ENCODE data around the gene TACR1. TPM values are rescaled to one million over a fixed set of nuclear protein-coding genes. Genes with fewer than 3 reads are reported as not detected.
"Not testable (repeated sequence)": the region's sequence is repeated elsewhere in the genome, so short reads cannot be mapped to it uniquely, and the experiment has no call there.

The TACR1 gene, protein sequence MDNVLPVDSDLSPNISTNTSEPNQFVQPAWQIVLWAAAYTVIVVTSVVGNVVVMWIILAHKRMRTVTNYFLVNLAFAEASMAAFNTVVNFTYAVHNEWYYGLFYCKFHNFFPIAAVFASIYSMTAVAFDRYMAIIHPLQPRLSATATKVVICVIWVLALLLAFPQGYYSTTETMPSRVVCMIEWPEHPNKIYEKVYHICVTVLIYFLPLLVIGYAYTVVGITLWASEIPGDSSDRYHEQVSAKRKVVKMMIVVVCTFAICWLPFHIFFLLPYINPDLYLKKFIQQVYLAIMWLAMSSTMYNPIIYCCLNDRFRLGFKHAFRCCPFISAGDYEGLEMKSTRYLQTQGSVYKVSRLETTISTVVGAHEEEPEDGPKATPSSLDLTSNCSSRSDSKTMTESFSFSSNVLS
- total RNA-seq, result under 1 TPM; 0.58 to 0.94 TPM
- long read RNA-seq, partial matches to known transcripts, result 1 of 1 reads
- long read RNA-seq, other reads (novel, unspliced or antisense), result 0 of 1 reads

DNA sequence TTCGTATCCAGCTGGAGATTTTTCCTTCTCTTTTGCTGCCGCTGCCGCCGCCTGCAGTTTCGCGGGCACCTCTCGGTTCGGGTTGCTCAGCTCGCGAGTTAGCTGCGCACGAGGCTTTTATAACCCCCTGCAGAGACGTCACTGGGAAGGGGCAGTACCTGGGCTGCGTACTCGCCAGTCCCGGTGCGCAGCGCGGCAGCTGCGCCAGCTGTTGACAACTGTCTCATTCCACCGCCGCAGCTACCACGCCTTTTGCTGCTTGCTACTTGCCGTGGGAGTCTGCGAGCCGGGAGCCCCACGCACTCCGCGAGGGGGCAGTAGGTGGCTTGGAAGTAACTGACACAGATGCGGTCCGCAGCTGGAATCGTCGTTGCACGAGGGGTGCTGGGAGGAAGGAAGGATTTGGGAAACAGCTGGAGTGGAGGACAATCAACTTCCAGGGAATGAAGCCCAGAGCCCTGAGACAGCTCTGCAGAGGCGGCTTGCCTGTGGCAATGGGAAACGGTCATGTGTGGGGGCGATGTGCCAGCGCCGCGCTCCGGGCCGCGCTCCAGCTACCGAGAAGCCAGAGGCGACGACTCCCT is at the start of gene TACR1:
Gene TACR1, minus strand, starts transcription at position 93 of the 584 bp plus-strand sequence. CDS start 586 bp downstream, outside the sequence.
- peak; percentile 64 for DNase-seq
- intact Hi-C loops (cut with DNase I), result no loop called here
- peak; percentile 74 to 81 for ATAC-seq

DNA sequence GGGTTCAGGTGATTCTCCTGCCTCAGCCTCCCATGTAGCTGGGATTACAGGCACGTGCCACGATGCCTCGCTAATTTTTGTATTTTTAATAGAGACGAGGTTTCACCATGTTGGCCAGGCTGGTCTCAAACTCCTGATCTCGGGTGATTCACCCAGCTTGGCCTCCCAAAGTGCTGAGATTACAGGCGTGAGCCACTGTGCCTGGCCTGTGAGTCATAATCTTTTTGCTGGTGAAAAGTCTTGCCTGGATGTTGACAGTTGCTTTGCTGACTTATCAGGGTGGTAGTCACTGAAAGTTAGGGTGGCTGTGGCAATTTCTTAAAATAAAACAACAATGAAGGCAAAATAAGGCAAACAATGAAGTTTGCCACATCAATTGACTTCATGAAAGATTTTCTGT is 49.3 kb upstream of the TACR1 start:
- intact Hi-C loops (cut with DNase I); DNase-seq; ATAC-seq: not testable (repeated sequence)

DNA sequence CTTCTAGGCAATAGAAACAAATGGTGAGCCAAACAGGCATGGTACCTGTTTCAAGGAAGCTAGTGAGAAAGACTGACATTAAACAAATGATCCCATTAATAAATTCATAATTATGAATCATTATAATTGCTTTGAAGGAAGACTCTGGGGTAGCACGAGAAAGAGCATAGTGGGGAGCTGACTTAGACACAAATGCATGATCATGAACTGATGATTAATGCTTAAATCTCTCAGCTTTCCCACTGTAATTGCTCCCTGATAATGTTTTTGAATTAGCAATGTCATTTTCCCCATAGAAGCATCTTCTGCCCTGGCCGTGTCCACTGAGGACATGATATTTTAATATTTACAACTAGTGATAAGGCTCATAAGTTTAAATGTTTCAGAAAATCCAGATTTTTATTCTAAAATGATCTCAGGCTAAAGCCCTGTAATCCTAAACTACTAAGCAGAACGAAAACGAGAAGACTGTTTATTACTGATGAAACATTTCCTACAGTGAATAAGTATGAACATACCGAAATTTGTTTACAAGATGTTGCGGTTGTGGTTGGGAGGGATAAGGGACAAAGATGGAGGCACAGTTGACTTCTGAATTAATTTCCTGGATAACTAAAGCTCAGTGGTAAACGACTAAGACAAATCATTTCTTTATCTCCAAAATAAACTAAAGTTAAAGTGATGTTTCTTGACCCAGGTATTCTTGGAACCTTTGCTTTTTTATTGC is 47.3 kb upstream of the TACR1 start:
- intact Hi-C loops (cut with DNase I), result no loop called here
- DNase-seq, result no peak
- ATAC-seq, result no peak

DNA sequence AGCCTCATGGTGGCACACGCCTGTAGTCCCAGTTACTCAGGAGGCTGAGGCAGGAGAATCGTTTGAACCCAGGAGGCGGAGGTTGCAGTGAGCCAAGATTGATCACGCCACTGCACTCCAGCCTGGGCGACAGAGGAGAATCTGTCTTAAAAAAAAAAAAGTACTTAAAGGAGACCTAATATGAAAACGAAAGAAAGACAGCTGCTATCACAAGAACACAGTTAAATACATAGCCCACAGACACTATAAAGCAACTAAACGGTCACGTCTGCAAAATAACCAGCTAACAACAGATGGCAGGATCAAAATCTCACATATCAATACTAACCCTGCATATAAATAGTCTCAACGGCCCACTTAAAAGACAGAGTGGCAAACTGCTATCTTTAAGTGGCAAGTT is 43.9 kb upstream of the TACR1 start:
- DNase-seq (no peak), ATAC-seq (no peak)
- intact Hi-C loops (cut with DNase I), result no loop called here

DNA sequence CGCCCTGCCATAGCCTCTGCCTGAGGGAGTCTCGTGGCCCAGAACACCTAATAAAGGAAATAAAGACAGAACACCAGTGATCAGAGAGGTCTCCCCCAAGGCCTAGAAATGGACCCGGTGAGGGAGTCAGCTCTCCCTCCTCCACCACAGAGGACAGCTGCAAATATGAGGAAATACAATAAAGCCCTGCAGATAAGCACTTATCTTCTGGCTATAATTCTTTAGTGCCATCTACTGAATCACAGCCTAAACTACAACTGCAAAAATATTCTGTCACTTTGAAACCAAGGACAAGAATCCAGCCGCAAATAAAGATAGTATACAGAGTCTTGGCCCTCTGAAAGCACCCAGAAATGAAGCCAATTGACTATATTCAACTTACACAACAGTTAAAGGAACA is 42.4 kb upstream of the TACR1 start:
- intact Hi-C loops (cut with DNase I), result no loop called here
- no peak for DNase-seq

DNA sequence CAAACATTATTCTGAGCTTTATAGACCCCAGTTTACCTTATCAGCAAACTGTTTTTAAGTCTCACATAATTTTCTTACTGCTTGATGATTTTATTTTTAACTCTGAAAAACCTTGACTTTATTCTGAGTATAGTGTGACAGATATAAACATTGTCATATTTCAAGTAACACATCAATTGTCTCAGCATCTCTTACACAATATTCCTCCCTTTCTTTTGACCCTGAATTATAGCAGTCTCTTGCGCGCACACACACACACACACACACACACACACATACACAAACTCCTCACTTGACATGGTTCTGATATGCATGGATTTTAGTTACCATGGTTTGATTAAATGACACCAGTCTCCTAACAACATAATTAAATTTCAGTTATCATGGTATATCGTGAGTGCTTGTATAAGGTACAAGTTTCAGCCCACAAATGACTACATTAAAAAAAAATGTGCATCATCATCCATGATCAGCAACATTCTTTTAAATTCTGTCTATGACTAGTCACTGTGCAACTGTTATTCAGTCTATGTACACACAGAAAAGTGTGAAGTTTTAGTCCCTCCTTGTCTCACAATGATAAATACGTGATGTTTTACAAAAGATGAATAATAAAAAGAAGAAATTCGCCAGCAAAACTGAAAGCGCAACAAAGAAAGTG is 39.5 kb upstream of the TACR1 start:
- no peak for DNase-seq

More for the DNA sequence above, 42.4 kb upstream of the TACR1 start:
- no peak for ATAC-seq

DNA sequence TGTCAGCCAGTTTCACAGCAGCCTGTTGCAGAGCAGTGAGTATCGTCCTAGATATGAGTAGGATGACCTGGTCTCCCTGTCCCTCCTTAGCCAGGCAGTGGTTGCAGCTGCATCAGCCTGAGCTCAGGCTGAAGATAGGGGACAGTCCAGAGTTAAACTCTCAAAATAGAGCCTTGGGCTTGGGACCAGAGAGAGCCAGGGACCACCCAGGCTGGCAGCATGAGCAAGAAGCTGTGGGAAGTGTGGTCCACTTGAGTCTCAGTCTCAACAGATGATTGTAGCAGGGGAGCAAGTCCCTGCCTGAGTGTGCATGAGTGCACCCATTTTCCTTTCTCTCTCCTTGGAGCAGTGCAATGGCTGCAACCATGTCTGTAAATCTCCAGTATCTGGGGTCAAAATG is 38.0 kb upstream of the TACR1 start:
- ATAC-seq (no peak), DNase-seq (no peak)
- intact Hi-C loops (cut with DNase I), result no loop called here

More for the DNA sequence above, 39.5 kb upstream of the TACR1 start:
- no peak for ATAC-seq
- intact Hi-C loops (cut with DNase I), result no loop called here

DNA sequence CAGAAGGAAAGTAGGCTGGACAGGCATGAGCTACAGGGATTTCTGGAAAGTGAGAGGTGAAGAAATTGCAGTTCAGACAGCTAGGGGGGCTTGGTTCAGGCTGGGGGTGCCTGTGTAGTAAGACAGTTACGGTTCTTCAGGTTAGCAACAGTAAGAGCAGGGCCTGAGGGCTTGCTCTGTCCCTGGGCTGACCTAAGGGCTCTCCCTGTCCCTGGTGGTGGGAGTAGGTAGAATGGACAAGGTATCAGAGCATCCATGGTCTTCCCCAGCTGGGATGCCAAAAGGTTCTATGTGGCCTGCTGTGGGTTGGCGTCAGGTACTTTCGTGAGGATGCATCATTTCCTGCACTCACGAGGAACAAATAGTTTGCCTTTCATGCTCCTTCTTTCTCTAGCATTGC is 34.6 kb upstream of the TACR1 start:
- no peak for ATAC-seq
- intact Hi-C loops (cut with DNase I), result no loop called here

DNA sequence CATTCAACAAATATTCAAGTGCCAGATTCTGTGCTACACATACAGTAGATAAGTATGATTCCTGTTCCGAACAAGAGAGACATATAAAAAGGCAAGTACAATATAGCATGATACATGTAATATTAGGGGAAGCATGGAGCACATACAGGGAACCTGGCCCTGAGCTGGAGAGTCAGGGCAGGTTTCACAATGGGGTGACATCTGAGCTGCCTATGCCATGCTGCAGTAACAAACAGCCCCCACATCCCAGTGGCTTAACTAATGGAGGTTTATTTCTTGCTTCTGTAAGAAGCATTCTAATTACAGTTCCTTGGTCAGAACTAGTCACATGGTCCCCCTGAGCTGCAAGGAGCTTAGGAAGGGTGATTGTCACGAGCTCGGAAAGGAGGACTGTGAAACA is 27.3 kb upstream of the TACR1 start:
- ATAC-seq (no peak), DNase-seq (no peak)
- intact Hi-C loops (cut with DNase I), result no loop called here

More for the DNA sequence above, 34.6 kb upstream of the TACR1 start:
- no peak for DNase-seq

DNA sequence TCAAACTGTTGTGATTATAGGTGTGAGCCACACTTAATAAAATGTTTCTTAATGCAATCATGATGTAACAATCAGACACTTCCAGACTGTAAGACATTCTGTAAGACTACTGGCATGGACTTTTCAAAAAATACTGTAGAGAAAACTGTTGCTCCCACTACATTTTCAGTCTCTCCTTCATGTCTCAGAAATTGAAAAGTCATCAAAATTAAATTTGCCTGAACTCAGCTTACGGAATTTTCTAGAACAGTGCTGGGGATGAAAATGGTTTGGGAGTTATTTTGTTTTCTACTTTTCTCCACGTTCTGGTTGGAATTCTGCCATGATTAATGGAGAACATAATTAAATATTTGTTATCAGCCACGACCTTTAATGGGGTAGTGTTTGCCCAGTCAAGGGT is 26.8 kb upstream of the TACR1 start:
- intact Hi-C loops (cut with DNase I), result no loop called here
- DNase-seq (no peak), ATAC-seq (no peak)

DNA sequence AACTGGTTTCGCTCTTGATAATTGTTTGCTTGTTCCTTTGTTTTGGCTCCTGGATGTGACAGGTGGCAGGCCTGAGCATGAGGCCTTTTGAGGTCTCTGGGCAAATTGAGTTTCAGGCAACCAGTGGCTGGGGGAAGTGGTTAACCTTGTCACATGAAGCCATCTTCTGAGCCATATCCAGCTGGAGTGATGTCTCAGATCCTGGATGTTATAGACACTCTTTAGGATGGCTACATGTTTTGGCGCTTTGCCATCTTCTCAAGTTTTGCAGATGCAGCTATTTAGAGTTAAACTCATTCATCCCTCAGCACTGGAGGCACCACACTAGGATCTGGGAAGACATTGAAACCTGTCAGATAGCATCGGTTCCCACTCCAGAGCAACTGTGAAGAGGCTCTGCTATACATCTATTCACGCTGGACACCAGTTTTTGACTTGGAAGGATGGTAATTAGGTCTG is 25.3 kb upstream of the TACR1 start:
- DNase-seq, result no peak
- no peak for ATAC-seq

DNA sequence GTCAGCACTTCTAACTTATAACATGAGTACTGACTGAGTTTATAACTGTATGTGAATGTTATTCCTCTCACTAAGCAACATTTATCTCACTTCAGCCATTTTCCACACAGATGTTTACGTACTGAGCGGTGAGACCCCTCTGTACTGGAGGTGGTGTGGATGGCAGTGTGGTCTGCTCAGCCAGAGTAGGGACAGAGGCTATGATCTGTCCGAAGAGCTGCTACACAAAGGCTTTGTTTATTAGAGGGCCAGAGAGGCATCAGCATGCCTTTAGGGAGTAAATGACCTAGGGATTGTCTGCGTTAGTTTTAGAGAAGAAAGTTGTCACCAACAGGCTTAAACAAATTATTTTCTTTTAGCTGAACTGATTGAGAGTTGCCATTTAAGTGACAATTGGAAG is 23.2 kb upstream of the TACR1 start:
- no peak for ATAC-seq
- DNase-seq, result no peak
- intact Hi-C loops (cut with DNase I), result no loop called here

More for the DNA sequence above, 25.3 kb upstream of the TACR1 start:
- intact Hi-C loops (cut with DNase I), result no loop called here

DNA sequence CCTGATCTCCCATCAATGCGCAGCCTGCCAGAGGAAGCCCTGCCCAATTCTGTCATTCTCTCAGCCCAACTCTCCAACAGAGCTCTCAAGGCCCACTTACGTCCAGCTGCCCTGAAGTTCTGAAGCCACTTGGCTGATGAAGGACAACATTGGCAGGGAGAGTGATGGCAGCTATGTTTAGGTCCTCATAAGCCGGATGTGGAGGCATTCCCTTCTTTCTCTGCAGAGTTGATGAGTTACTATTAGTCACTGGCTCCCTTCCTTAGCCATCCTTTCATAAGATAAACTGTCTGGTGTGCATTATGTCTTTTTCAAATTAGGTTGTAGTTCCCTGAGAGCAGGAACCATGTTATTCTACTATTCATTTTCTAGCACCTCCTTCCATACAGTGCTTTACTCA is 22.5 kb upstream of the TACR1 start:
- intact Hi-C loops (cut with DNase I), result no loop called here
- ATAC-seq (no peak), DNase-seq (no peak)

DNA sequence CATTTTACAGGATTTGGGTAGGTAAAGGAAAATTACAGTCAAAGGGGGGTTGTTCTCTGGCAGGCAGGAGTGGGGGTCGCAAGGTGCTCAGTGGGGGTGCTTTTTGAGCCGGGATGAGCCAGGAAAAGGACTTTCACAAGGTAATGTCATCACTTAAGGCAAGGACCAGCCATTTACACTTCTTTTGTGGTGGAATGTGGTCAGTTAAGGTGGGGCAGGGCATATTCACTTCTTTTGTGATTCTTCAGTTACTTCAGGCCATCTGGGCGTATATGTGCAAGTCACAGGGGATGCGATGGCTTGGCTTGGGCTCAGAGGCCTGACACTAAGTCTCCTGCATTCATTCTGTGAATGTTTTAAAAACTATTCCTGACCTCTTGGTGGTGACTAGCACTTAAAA is 19.9 kb upstream of the TACR1 start:
- intact Hi-C loops (cut with DNase I); ATAC-seq; DNase-seq: not testable (repeated sequence)

DNA sequence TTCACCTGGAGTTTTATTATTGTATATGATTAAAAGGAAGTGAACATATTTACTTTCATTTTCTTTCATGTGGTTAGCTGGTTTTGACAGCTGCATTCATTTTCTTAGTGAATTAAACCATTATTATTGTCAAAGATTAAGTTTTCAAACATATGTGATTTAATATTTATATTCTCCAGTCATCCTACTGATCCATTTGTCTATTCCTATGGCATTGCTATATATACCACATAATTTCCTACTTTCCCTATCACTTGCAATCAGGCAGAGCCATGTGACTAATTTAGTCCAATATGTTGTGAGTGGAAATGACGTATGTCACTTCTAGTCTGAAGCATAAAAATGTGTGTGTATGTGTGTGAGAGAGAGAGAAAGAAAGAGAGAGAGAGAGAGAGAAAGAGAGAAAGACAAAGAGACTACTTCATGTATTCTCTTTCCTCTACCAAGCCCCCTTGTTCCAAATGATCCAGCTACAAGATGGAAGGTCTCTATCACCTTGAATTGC is 12.0 kb upstream of the TACR1 start:
- ATAC-seq (no peak), DNase-seq (no peak)
- intact Hi-C loops (cut with DNase I), result no loop called here

DNA sequence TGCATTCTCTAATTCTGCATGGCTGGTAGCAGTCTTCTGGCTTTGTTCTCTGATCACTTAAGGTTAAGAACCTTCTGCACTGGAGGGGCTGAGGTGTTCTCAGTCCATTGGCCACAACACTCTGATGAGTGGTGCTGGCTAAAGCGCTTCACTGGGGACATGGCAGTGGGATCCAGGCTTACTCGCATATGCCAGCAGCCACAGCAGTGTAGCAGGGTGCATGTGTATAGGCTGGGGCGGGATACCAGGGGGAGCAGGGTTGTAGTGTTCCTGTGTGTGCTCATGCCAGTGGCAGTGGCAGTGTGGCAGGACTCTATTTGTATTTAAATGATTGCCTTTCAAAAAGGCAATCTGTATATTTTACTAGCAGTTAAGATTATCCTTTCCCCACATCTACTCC is 11.1 kb upstream of the TACR1 start:
- DNase-seq (no peak), ATAC-seq (no peak)
- intact Hi-C loops (cut with DNase I), result no loop called here

DNA sequence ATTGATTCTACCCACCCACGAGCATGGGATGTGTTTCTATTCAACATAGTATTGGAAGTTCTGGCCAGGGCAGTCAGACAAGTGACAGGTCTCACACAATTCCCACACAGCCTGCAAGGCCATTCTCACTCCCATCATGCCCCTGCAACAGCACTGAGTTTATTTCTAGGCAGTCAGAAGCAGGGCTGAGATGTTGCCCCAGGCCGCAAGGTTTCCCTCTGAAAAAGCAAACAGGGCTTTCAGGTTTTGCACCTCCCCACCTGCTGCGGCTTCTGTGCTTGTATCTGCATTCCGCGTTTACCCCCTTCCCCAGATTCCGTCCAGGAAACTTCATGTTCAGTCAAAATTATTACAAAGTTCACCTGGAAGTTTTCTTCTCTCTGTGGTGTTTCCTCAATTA is 9.4 kb upstream of the TACR1 start:
- DNase-seq (no peak), ATAC-seq (no peak)
- intact Hi-C loops (cut with DNase I), result no loop called here

DNA sequence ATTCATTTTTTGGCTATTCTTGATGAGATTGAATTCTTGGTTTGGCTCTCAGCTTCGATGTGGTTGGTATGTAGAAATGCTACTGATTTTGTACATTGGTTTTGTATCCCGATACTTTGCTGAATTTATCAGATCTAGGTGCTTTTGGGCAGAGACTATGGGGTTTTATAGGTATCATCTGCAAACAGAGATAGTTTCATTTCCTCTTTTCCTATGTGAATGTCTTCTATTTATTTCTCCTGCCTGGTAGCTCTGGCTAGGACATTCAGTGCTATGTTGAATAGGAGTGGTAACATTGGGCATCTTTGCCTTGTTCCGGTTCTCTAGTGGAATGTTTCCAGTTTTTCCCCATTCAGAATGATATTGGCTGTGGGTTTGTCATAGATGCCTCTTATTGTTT is 5.5 kb upstream of the TACR1 start:
- intact Hi-C loops (cut with DNase I), result no loop called here
- ATAC-seq (no peak), DNase-seq (no peak)

DNA sequence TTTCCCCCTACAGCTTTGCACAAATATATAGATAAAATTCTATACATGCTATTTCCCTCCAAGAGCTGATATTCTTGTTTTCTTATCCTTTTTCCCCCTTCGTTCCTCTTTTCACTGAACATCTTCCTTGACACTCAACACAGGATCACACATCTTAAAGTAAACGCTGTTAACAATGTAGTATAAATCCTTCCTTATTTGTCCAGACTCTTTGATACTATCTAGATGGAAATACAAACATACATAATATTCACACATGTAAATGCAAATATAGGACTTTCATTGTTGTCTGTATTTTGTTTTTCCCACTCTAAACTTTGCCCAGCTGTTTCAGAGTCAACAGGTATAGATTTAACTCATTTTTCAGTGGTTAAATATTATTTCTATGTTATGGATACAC is 3.0 kb upstream of the TACR1 start:
- no peak for DNase-seq
- intact Hi-C loops (cut with DNase I), result no loop called here
- no peak for ATAC-seq

Measured in left cardiac atrium (tissue), 4 donors.